NOMO-1 (cell line): ENCODE results near the gene CACNA2D4.

Experiments
- DNase-seq, 2 experiments: peaks; one replicate each; lab custom pipeline; 2025; ENCODE audit not compliant: unreplicated experiment in 2 of 2; lab: John Stamatoyannopoulos, UW

CACNA2D4 gene

DNA sequence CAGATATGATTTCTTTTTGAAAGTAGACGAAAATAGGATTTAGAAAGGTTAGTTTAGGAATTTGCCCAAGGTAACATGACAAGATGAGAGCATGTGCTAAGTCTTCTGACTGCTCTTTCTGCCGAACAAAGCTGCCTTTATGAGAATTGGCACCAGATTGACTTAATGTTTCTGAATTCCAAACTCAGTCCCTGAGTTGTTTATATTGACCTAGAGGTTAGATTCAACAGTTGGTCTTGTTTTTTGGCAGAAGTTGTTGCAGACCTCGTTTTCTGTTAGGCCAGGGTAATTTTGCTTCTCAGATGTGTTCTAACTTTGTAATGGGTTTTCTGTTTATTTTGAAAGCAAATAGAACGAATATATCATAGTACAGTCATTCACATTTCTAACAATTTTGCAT lies 159.6 kb downstream of the CACNA2D4 start:
- DNase-seq = no peak

DNA sequence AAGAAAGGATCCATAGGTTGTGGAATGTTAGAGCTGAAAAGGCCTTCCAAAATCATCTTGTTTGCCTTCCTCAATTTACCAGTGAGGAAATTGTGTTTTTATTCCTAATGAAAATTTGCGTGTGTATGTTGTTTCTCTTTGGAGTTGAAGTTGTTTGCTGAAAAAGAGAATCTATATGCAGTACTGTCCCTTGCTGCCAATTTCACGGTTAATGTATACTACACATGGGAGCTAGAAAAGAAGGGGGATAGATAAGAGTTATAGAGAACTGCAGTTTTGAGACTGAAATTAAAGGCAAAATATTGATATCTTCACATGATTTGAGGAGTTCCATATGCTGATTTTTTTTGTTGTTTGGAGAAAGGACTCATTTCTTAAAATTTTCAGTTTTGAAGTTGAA lies 160.1 kb downstream of the CACNA2D4 start:
- no peak for DNase-seq

DNA sequence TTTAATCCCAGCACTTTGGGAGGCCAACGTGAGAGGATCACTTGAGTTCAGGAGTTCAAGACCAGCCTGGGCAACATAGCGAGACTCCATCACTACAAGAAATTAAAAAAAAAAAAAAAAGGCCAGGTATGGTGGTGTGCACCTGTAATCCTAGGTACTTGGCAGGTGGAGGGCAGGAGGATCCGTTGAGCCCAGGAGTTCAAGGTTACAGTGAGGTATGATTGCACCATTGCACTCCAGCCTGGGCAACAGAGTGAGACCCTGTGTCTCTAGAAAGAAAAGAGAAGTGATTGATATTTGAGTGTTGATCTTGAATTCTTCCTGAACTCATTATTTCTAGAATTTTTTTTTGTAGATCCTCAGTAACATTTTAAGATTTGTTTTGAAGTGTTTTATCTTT lies 168.2 kb downstream of the CACNA2D4 start:
- DNase-seq = no peak

DNA sequence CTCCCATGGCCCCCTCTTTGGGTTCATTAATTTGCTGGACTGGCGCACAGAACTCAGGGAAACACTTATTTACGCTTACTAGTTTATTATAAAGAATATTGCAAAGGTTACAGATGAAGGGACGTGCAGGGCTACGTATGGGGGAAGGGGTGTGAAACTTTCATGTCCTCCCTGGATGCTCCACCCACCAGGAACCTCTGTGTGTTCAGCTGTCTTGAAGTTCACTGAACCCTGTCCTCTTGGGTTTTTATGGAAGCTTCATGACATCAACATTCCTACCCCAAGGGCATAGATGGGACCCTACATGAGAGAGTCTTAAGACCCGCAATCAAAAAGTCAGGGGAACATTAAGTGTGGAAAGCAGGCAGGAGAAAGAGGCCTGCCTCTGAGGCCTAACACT lies 169.4 kb downstream of the CACNA2D4 start:
- no peak for DNase-seq

DNA sequence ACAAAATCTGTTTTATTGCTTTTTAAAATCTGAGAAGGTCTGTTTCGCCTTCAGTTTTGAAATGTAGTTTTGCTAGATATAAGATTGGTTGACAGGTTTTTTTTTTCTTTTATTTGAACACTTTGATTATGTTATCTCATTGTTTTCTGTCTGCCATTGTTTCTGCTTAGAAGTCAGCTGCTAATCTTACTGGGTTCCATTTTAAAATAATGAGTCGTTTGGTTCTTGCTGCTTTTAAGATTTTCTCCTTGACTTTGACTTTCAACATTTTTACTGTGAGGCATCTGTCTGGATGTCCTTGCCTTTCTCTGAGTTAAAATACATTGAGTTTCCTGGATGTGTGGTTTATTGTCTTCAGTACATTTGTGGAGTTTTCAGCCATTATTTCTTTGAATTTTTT lies 170.8 kb downstream of the CACNA2D4 start:
- no peak for DNase-seq

DNA sequence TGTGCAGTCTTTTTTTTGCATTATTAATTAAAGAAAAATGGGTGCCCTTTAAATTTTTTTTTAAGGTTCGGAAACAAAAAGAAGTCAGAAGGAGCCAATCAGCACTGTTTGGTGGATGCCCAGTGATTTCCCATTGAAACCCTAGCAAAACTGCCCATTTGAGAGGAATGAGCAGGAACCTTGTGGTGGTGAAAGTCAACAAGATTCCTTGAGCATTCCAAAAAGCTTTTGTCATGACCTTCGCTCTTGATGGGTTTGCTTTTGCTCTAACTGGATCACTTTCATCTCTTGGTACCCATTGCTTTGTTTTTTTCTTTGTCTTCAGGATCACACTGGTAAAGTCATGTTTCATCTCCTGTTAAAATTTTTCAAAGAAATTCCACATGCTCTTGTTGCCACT lies 173.5 kb downstream of the CACNA2D4 start:
- no peak for DNase-seq
